Epidermal melanocyte (primary cell): ENCODE measurements around the gene EVPLL.
"Not testable (repeated sequence)": the region's sequence is repeated elsewhere in the genome, so short reads cannot be mapped to it uniquely, and the experiment has no call there.

Source experiments
- DNase-seq: peaks from one replicate; pipeline ENCODE4 v3.0.0; 2011; ENCODE audit warnings: low spot score; ENCODE audit not compliant: insufficient read length

The EVPLL gene

GRCh38 chr17:18423015-18423414 is 45.4 kb downstream of the EVPLL start:
- not testable (repeated sequence) for DNase-seq

DNA sequence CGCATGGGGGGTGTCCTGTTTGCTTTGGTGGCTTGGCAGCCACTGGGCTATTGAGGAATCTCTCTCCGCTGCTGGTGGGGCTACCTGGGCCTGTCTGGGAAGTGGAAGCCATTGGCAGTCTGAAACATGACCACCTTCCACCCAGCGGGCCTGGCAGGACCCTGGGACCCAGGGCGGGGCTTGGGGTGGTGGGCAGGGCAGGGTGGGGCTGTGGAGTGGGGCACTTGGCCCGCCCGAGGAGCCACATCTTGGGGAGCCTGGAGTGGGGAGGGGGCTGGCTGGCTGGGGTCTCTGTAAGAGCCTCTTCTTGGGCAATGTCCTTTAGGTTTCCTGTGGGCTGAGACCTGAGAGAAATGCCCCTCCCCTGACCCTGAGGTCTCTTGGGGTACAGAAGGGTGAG is 48.0 kb downstream of the EVPLL start:
- DNase-seq, result not testable (repeated sequence)

DNA sequence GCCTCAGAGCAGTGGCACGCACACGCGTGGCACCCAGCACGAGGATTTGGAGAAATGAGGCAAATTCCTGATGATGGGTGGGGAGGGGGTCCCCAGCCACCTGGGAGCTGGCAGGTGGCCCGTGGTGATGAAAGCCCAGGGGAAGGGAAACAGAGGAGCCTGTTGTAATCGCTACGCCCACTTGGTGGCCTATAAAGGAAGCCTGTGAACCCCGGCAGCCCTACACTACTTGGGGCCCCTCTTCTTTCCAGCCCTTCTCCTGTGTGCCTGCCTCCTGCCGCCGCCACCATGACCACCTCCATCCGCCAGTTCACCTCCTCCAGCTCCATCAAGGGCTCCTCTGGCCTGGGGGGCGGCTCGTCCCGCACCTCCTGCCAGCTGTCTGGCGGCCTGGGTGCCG is 49.1 kb downstream of the EVPLL start:
- not testable (repeated sequence) for DNase-seq

- DNase-seq, result not testable (repeated sequence)
Measured at GRCh38 chr17:18432206-18432605, 54.6 kb downstream of the EVPLL start.
